GM23338 (cell line): ENCODE data around the gene YIPF5. TPM values are rescaled to one million over a fixed set of nuclear protein-coding genes. Genes with fewer than 3 reads are reported as not detected.

Experiments used
- ATAC-seq: fragments of 200-7000 bp; cut with Tn5 transposase; 3 replicates; pipeline ENCODE4 v1.9.1; 2020
- DNase-seq: peaks from one replicate; pipeline ENCODE4 v3.0.0-alpha.2; 2015; ENCODE audit warnings: low spot score
- H2AFZ ChIP-seq: fragments of 200-600 bp; sonication (generic); 2 replicates; pipeline ENCODE4 v1.8.0; 2016; ENCODE audit warnings: antibody characterized with exemption, mild to moderate bottlenecking, moderate library complexity
- H3F3A ChIP-seq: fragments of 200-600 bp; sonication (generic); replicated peaks from 2 replicates; pipeline ENCODE4 v1.8.0; 2017; ENCODE audit warnings: antibody characterized with exemption, mixed run types, low read depth
- H3K27ac ChIP-seq: fragments of 200-600 bp; sonication (generic); 2 replicates; pipeline ENCODE4 v1.6.1; 2016; ENCODE audit warnings: low read depth
- H3K27me3 ChIP-seq: fragments of 200-600 bp; sonication (generic); 2 replicates; pipeline ENCODE4 v1.8.0; 2016; ENCODE audit warnings: mild to moderate bottlenecking, mixed run types, moderate library complexity; ENCODE audit not compliant: insufficient read depth
- H3K36me3 ChIP-seq: fragments of 200-600 bp; sonication (generic); 2 replicates; pipeline ENCODE4 v1.8.0; 2016; ENCODE audit warnings: mild to moderate bottlenecking; ENCODE audit not compliant: insufficient read depth
- H3K4me1 ChIP-seq: fragments of 200-600 bp; sonication (generic); 2 replicates; pipeline ENCODE4 v1.8.0; 2016; ENCODE audit warnings: mild to moderate bottlenecking, moderate library complexity; ENCODE audit not compliant: insufficient read depth
- H3K4me2 ChIP-seq: fragments of 200-600 bp; sonication (generic); 2 replicates; pipeline ENCODE4 v1.7.1; 2017; ENCODE audit warnings: mixed run types
- H3K4me3 ChIP-seq: fragments of 200-600 bp; sonication (generic); 2 replicates; pipeline ENCODE4 v1.6.1; 2016; ENCODE audit warnings: mixed run types
- H3K79me2 ChIP-seq: fragments of 200-600 bp; sonication (generic); replicated peaks from 2 replicates; pipeline ENCODE4 v1.8.0; 2017; ENCODE audit warnings: mild to moderate bottlenecking; ENCODE audit not compliant: insufficient read depth
- H3K9me2 ChIP-seq: fragments of 200-600 bp; sonication (generic); 2 replicates; pipeline ENCODE4 v1.8.0; 2017; ENCODE audit not compliant: insufficient read depth
- H4K20me1 ChIP-seq: fragments of 200-600 bp; sonication (generic); replicated peaks from 2 replicates; pipeline ENCODE4 v1.8.0; 2017; ENCODE audit warnings: mild to moderate bottlenecking; ENCODE audit not compliant: insufficient read depth
- H3K27ac Mint-ChIP-seq: 2 replicates; pipeline ENCODE4 v1.8.0; 2020; ENCODE audit warnings: inconsistent platforms, mild to moderate bottlenecking, moderate library complexity, mixed read lengths
- H3K27me3 Mint-ChIP-seq: 3 replicates; pipeline ENCODE4 v1.8.0; 2022; ENCODE audit warnings: low read depth, mild to moderate bottlenecking, moderate library complexity, mixed read lengths, inconsistent platforms; ENCODE audit not compliant: insufficient read depth, poor library complexity
- H3K36me3 Mint-ChIP-seq: 3 replicates; pipeline ENCODE4 v1.8.0; 2021; ENCODE audit warnings: low read depth, mild to moderate bottlenecking, inconsistent platforms, moderate library complexity, mixed read lengths
- H3K4me1 Mint-ChIP-seq: 3 replicates; pipeline ENCODE4 v1.8.0; 2020; ENCODE audit warnings: mild to moderate bottlenecking, inconsistent platforms, mixed read lengths
- H3K4me3 Mint-ChIP-seq: 3 replicates; pipeline ENCODE4 v1.8.0; 2021; ENCODE audit warnings: moderate library complexity, mild to moderate bottlenecking, inconsistent platforms, mixed read lengths
- H3K9me3 Mint-ChIP-seq: 3 replicates; pipeline ENCODE4 v1.8.0; 2020; ENCODE audit warnings: moderate library complexity, mild to moderate bottlenecking, inconsistent platforms, mixed read lengths
- CREB1 ChIP-seq: fragments of 250-450 bp; sonication (Bioruptor Pico); IDR thresholded peaks from 2 replicates; pipeline ENCODE4 v1.5.0; 2020; ENCODE audit warnings: low read depth, mild to moderate bottlenecking, moderate library complexity
- NANOG ChIP-seq: IDR thresholded peaks from 2 replicates; pipeline ENCODE4 v1.6.1; 2016; ENCODE audit warnings: antibody characterized with exemption, borderline replicate concordance
- POLR2AphosphoS5 ChIP-seq: IDR thresholded peaks from 2 replicates; pipeline ENCODE4 v1.6.1; 2016; ENCODE audit warnings: antibody characterized with exemption, low read depth
- STAT1 ChIP-seq: IDR thresholded peaks from one replicate; pipeline ENCODE4 v1.6.1; 2016; ENCODE audit warnings: antibody characterized with exemption; ENCODE audit not compliant: unreplicated experiment
- ZNF114 ChIP-seq: fragments of 250-450 bp; sonication (Bioruptor Pico); IDR thresholded peaks from 2 replicates; pipeline ENCODE4 v1.5.0; 2020; ENCODE audit warnings: mild to moderate bottlenecking, moderate library complexity
- ZNF331 ChIP-seq: fragments of 250-450 bp; sonication (Bioruptor Pico); IDR thresholded peaks from 2 replicates; pipeline ENCODE4 v1.5.0; 2020; ENCODE audit warnings: low read depth, mild to moderate bottlenecking, moderate library complexity
- polyA plus RNA-seq: library from polyadenylated mRNA; unstranded; fragments of >200 nt; fragmentation: Nextera tagmentation; extraction: Ambion mirVana; gene quantifications from 2 replicates; pipeline ENCODE4 v1.2.1, GENCODE V29; 2016
- total RNA-seq: library from RNA; depleted of rRNA; stranded (reverse); fragments of >200 nt; shearing (Covaris generic); gene quantifications from 2 replicates; pipeline ENCODE4 v1.2.3, GENCODE V29; 2014
- TF ChIP-seq, protein P1 (sequence below): IDR thresholded peaks from one replicate; pipeline ENCODE4 v1.6.1; 2018; ENCODE audit warnings: antibody characterized with exemption; ENCODE audit not compliant: unreplicated experiment
- TF ChIP-seq, protein P2 (sequence below): IDR thresholded peaks from 2 replicates; pipeline ENCODE4 v1.6.1; 2016; ENCODE audit warnings: antibody characterized with exemption
- TF ChIP-seq, protein P3 (sequence below), 2 experiments: fragments of 200-600 bp in 1 of 2; sonication (generic) in 1 of 2; conservative IDR thresholded peaks; 2 replicates each; pipeline versions ENCODE4 v1.5.1 to v1.6.1; 2016 to 2017; ENCODE audit warnings: antibody characterized with exemption in 2 of 2, low read depth in 2 of 2, mild to moderate bottlenecking in 2 of 2, moderate library complexity in 1 of 2

YIPF5 gene
- total and polyA plus RNA-seq, 2 experiments from 2014 or later: 28.1 to 46.5 TPM

GRCh38 chr5:144202072-144202471 lies 31.6 kb upstream of the YIPF5 start (continued):
- TF ChIP-seq, protein P1, sequence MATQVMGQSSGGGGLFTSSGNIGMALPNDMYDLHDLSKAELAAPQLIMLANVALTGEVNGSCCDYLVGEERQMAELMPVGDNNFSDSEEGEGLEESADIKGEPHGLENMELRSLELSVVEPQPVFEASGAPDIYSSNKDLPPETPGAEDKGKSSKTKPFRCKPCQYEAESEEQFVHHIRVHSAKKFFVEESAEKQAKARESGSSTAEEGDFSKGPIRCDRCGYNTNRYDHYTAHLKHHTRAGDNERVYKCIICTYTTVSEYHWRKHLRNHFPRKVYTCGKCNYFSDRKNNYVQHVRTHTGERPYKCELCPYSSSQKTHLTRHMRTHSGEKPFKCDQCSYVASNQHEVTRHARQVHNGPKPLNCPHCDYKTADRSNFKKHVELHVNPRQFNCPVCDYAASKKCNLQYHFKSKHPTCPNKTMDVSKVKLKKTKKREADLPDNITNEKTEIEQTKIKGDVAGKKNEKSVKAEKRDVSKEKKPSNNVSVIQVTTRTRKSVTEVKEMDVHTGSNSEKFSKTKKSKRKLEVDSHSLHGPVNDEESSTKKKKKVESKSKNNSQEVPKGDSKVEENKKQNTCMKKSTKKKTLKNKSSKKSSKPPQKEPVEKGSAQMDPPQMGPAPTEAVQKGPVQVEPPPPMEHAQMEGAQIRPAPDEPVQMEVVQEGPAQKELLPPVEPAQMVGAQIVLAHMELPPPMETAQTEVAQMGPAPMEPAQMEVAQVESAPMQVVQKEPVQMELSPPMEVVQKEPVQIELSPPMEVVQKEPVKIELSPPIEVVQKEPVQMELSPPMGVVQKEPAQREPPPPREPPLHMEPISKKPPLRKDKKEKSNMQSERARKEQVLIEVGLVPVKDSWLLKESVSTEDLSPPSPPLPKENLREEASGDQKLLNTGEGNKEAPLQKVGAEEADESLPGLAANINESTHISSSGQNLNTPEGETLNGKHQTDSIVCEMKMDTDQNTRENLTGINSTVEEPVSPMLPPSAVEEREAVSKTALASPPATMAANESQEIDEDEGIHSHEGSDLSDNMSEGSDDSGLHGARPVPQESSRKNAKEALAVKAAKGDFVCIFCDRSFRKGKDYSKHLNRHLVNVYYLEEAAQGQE: no peak
- TF ChIP-seq, protein P2, sequence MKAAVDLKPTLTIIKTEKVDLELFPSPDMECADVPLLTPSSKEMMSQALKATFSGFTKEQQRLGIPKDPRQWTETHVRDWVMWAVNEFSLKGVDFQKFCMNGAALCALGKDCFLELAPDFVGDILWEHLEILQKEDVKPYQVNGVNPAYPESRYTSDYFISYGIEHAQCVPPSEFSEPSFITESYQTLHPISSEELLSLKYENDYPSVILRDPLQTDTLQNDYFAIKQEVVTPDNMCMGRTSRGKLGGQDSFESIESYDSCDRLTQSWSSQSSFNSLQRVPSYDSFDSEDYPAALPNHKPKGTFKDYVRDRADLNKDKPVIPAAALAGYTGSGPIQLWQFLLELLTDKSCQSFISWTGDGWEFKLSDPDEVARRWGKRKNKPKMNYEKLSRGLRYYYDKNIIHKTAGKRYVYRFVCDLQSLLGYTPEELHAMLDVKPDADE: no peak

GRCh38 chr5:144201588-144201987 lies 31.1 kb upstream of the YIPF5 start:
- DNase-seq: no peak
- ATAC-seq: no peak
- H3K4me2 ChIP-seq: no peak overlapping the region
- no peak overlapping the region for H3K4me3 ChIP-seq
- Mint-ChIP-seq H3K27ac (no peak overlapping the region), H3K27me3 (peaks cover 5% of the 10 kb centered on the region), H3K4me3 (no peak overlapping the region), H3K9me3 (no peaks in the 10 kb centered on the region), H3K36me3 (no peaks in the 10 kb centered on the region), H3K4me1 (peaks cover 16% of the 10 kb centered on the region)
- peaks cover 6% of the 10 kb centered on the region for H3K4me1 ChIP-seq
- H3K79me2 ChIP-seq: no peaks in the 10 kb centered on the region
- no peaks in the 10 kb centered on the region for H3F3A ChIP-seq
- no peaks in the 10 kb centered on the region; the same call in 1 of the 2 replicates for H4K20me1 ChIP-seq
- H3K9me2 ChIP-seq: no peaks in the 10 kb centered on the region
- peaks cover 19% of the 10 kb centered on the region for H3K27me3 ChIP-seq
- no peak overlapping the region for H2AFZ ChIP-seq
- no peak overlapping the region for H3K27ac ChIP-seq
- no peaks in the 10 kb centered on the region for H3K36me3 ChIP-seq
- TF ChIP-seq ZNF331 (CRISPR knock-in tag) (no peak), ZNF114 (CRISPR knock-in tag) (no peak), STAT1 (no peak), CREB1 (CRISPR knock-in tag) (no peak), NANOG (no peak), POLR2AphosphoS5 (no peak)
- TF ChIP-seq, protein P3, sequence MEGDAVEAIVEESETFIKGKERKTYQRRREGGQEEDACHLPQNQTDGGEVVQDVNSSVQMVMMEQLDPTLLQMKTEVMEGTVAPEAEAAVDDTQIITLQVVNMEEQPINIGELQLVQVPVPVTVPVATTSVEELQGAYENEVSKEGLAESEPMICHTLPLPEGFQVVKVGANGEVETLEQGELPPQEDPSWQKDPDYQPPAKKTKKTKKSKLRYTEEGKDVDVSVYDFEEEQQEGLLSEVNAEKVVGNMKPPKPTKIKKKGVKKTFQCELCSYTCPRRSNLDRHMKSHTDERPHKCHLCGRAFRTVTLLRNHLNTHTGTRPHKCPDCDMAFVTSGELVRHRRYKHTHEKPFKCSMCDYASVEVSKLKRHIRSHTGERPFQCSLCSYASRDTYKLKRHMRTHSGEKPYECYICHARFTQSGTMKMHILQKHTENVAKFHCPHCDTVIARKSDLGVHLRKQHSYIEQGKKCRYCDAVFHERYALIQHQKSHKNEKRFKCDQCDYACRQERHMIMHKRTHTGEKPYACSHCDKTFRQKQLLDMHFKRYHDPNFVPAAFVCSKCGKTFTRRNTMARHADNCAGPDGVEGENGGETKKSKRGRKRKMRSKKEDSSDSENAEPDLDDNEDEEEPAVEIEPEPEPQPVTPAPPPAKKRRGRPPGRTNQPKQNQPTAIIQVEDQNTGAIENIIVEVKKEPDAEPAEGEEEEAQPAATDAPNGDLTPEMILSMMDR (conservative IDR thresholded peaks at IDR 0.05; ENCODE audit: low read depth in 2 of 2): no peak
- TF ChIP-seq, protein P1: no peak
- TF ChIP-seq, protein P2: no peak
